ENCODE data around the gene RFX3. TPM values are rescaled to one million over a fixed set of nuclear protein-coding genes. Genes with fewer than 3 reads are reported as not detected.

RFX3 gene
- total and polyA plus RNA-seq, 2 of the 13 experiments (the other 11 are each of a cell fraction or from before 2014, with no cell fraction given) = 2.7 to 5.3 TPM

- no peak for TF ChIP-seq NCOA5 (CRISPR knock-in tag; IDR thresholded peaks at IDR 0.05)
These were observed 15.0 kb downstream of the RFX3 start (continued) for GRCh38 chr9:3510796-3511195.

- no TSS peak for BruUV-seq (replicated peaks)
- Histone ChIP-seq H3K4me2 (ENCODE audit: low read depth, low read length) (no peak overlapping the region), H3K4me1 (ENCODE audit: insufficient read depth, low read length) (peaks cover 19% of the 10 kb centered on the region), H3K27me3 (ENCODE audit: control insufficient read depth in 1 of 2, insufficient read depth in 2 of 2, low read length in 2 of 2) (no peaks in the 10 kb centered on the region), H3K9ac (ENCODE audit: insufficient read depth, low read depth, low read length) (no peak overlapping the region), H4K20me1 (ENCODE audit: insufficient read depth, low read length) (no peaks in the 10 kb centered on the region), H3K36me3 (replicated peaks in 1 of 2; ENCODE audit: control insufficient read depth in 1 of 2, insufficient read depth in 2 of 2, low read length in 2 of 2) (no peaks in the 10 kb centered on the region), H3K79me2 (ENCODE audit: insufficient read depth, low read length) (peaks cover 3% of the 10 kb centered on the region), H2AFZ (ENCODE audit: low read length) (no peak overlapping the region), H3K9me3 (ENCODE audit: low read length) (no peaks in the 10 kb centered on the region), H3K4me3 (replicated peaks in 1 of 3; ENCODE audit: insufficient read depth in 1 of 3, low read depth in 2 of 3, low read length in 3 of 3) (no peak overlapping the region), H3K27ac (ENCODE audit: extremely low read length, insufficient read depth, low read length) (no peak overlapping the region)
- no peak for FAIRE-seq
- CTCF ChIA-PET (ENCODE audit: low intra/inter-chr PET ratio, low total read pairs) = no interaction called here
- TF ChIP-seq SSRP1 (CRISPR knock-in tag; IDR thresholded peaks at IDR 0.05) = no peak
- TF ChIP-seq ZNF18 (CRISPR knock-in tag; IDR thresholded peaks at IDR 0.05; ENCODE audit: insufficient replicate concordance) = no peak
- TF ChIP-seq IRF9 (CRISPR knock-in tag; IDR thresholded peaks at IDR 0.05; ENCODE audit: borderline replicate concordance) = no peak
- no peak for DNase-seq (ENCODE audit: low spot score)
- 100% methylated on average over 1 of the region's 1 CpG for WGBS (ENCODE audit: low lambda C conversion rate)
- intact Hi-C loops (cut with micrococcal nuclease; ENCODE audit: unreplicated experiment) = no loop called here
- in situ Hi-C loops (cut with HindIII; ENCODE audit: extremely low pct_ligation_motif_present, low pct_unique_long_range_greater_than_20kb) = loop anchor here (5.0 to 25.0 kb wide), 2 partner anchors 33 to 673 kb away; partner anchors contain the start of gene PUM3
- ATAC-seq = no peak
- POLR2A ChIA-PET = no interaction called here
These were observed 15.9 kb downstream of the RFX3 start for GRCh38 chr9:3509926-3510325.

All from HepG2 (cell line).